ENCODE measurements around the gene TTC16. TPM values are rescaled to one million over a fixed set of nuclear protein-coding genes. Genes with fewer than 3 reads are reported as not detected.

The TTC16 gene
- total RNA-seq, 1 experiment from 2014 or later: not detected

- TF ChIP-seq, protein P1, sequence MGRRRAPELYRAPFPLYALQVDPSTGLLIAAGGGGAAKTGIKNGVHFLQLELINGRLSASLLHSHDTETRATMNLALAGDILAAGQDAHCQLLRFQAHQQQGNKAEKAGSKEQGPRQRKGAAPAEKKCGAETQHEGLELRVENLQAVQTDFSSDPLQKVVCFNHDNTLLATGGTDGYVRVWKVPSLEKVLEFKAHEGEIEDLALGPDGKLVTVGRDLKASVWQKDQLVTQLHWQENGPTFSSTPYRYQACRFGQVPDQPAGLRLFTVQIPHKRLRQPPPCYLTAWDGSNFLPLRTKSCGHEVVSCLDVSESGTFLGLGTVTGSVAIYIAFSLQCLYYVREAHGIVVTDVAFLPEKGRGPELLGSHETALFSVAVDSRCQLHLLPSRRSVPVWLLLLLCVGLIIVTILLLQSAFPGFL (CRISPR knock-in tag; IDR thresholded peaks at IDR 0.05; ENCODE audit: borderline replicate concordance): no peak
- no peak for DNase-seq (ENCODE audit: low spot score)
- peaks cover 4% of the 10 kb centered on the region for H3K27me3 Mint-ChIP-seq (ENCODE audit: low read depth)
- ChIA-PET POLR2A (interaction anchor here (0.5 kb wide), 1 partner anchor 130 kb away, joined by 3 read pairs; no protein-coding TSS in a partner anchor), CTCF (interaction anchor here (0.6 to 3.4 kb wide), 3 partner anchors 8 to 55 kb away, joined by 3 to 11 read pairs (median 4); partner anchors contain the start of gene TOR2A)
- H3K9me3 Mint-ChIP-seq: no peaks in the 10 kb centered on the region
- H3K36me3 Mint-ChIP-seq: no peaks in the 10 kb centered on the region
- no peak overlapping the region for H3K27ac Mint-ChIP-seq
- H3K4me1 Mint-ChIP-seq: 0 out of 2 replicates have a peak, but pooled peaks cover 3% of the 10 kb centered on the region
- ATAC-seq: no peak
- no peak overlapping the region for H3K4me3 Mint-ChIP-seq
These were observed 15.7 kb upstream of the TTC16 start for GRCh38 chr9:127700140-127700539.

- no peak for TF ChIP-seq ATF3 (CRISPR knock-in tag; conservative IDR thresholded peaks at IDR 0.05)
- ChIA-PET CTCF (interaction anchor here (0.5 to 3.4 kb wide), 3 partner anchors 34 to 216 kb away, joined by 3 to 11 read pairs (median 3); partner anchors contain the start of genes ST6GALNAC4 and TOR2A), POLR2A (no interaction called here)
- DNase-seq (ENCODE audit: low spot score): no peak
- no peak overlapping the region for H3K4me3 Mint-ChIP-seq
- no peak overlapping the region for H3K27ac Mint-ChIP-seq
- H3K9me3 Mint-ChIP-seq: no peaks in the 10 kb centered on the region
- peaks cover 4% of the 10 kb centered on the region for H3K27me3 Mint-ChIP-seq (ENCODE audit: low read depth)
- H3K36me3 Mint-ChIP-seq: no peaks in the 10 kb centered on the region
- no peak for ATAC-seq
- peaks cover 3% of the 10 kb centered on the region; the same call in 1 of the 2 replicates for H3K4me1 Mint-ChIP-seq
These were observed 15.2 kb upstream of the TTC16 start for GRCh38 chr9:127700594-127701255.

DNA sequence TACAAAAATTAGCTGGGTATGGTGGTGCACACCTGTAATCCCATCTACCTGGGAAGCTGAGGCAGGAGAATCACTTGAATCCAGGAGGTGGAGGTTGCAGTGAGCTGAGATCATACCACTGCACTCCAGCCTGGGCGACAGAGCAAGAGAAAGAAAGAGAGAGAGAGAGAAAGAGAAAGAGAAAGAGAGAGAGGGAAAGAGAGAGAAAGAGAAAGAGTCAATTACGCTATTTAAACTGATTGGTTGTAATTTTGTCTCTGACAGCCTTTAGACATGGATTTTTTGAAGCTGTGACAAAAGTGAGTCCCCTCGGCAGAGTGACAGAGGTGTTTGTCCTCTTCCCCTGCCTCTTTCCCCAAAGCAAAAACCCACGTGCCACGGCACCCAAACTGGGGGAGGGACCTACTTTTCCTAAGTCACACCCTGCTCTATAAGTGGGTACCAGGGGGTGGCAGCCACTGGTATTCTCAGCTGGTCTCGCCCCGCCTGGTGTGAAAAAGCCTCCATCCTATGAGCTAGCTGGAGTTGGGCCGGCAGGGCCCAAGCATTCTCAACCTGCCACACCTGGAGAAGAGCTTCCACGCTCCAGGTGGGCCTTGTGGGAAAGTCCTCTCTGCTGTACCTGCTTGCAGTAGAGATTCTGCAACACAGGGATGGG is 12.5 kb upstream of the TTC16 start:
- ATAC-seq (no peak), DNase-seq (ENCODE audit: low spot score) (no peak)
- no peak overlapping the region for H3K27ac Mint-ChIP-seq
- TF ChIP-seq, protein P2, sequence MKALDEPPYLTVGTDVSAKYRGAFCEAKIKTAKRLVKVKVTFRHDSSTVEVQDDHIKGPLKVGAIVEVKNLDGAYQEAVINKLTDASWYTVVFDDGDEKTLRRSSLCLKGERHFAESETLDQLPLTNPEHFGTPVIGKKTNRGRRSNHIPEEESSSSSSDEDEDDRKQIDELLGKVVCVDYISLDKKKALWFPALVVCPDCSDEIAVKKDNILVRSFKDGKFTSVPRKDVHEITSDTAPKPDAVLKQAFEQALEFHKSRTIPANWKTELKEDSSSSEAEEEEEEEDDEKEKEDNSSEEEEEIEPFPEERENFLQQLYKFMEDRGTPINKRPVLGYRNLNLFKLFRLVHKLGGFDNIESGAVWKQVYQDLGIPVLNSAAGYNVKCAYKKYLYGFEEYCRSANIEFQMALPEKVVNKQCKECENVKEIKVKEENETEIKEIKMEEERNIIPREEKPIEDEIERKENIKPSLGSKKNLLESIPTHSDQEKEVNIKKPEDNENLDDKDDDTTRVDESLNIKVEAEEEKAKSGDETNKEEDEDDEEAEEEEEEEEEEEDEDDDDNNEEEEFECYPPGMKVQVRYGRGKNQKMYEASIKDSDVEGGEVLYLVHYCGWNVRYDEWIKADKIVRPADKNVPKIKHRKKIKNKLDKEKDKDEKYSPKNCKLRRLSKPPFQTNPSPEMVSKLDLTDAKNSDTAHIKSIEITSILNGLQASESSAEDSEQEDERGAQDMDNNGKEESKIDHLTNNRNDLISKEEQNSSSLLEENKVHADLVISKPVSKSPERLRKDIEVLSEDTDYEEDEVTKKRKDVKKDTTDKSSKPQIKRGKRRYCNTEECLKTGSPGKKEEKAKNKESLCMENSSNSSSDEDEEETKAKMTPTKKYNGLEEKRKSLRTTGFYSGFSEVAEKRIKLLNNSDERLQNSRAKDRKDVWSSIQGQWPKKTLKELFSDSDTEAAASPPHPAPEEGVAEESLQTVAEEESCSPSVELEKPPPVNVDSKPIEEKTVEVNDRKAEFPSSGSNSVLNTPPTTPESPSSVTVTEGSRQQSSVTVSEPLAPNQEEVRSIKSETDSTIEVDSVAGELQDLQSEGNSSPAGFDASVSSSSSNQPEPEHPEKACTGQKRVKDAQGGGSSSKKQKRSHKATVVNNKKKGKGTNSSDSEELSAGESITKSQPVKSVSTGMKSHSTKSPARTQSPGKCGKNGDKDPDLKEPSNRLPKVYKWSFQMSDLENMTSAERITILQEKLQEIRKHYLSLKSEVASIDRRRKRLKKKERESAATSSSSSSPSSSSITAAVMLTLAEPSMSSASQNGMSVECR (CRISPR knock-in tag; IDR thresholded peaks at IDR 0.05; ENCODE audit: borderline replicate concordance): no peak
- TF ChIP-seq GABPB1 (CRISPR knock-in tag; IDR thresholded peaks at IDR 0.05) (no peak), OVOL2 (CRISPR knock-in tag; IDR thresholded peaks at IDR 0.05; ENCODE audit: borderline replicate concordance) (no peak), ATF2 (CRISPR knock-in tag; IDR thresholded peaks at IDR 0.05; ENCODE audit: borderline replicate concordance, low read depth) (no peak), TP53 (CRISPR knock-in tag; IDR thresholded peaks at IDR 0.05) (no peak), TEAD4 (CRISPR knock-in tag; IDR thresholded peaks at IDR 0.05) (no peak), ZNF232 (CRISPR knock-in tag; IDR thresholded peaks at IDR 0.05) (no peak)
- TF ChIP-seq, protein P3, sequence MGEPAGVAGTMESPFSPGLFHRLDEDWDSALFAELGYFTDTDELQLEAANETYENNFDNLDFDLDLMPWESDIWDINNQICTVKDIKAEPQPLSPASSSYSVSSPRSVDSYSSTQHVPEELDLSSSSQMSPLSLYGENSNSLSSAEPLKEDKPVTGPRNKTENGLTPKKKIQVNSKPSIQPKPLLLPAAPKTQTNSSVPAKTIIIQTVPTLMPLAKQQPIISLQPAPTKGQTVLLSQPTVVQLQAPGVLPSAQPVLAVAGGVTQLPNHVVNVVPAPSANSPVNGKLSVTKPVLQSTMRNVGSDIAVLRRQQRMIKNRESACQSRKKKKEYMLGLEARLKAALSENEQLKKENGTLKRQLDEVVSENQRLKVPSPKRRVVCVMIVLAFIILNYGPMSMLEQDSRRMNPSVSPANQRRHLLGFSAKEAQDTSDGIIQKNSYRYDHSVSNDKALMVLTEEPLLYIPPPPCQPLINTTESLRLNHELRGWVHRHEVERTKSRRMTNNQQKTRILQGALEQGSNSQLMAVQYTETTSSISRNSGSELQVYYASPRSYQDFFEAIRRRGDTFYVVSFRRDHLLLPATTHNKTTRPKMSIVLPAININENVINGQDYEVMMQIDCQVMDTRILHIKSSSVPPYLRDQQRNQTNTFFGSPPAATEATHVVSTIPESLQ (CRISPR knock-in tag; IDR thresholded peaks at IDR 0.05): no peak
- ChIA-PET CTCF (interaction anchor here (0.6 to 5.8 kb wide), 8 partner anchors 11 to 218 kb away, joined by 3 to 56 read pairs (median 4); partner anchors contain the start of gene TOR2A), POLR2A (interaction anchor here (1.0 kb wide), 1 partner anchor 124 kb away, joined by 3 read pairs; no protein-coding TSS in a partner anchor)
- H3K27me3 Mint-ChIP-seq (ENCODE audit: low read depth): peaks cover 4% of the 10 kb centered on the region; the same call in 1 of the 2 replicates
- H3K9me3 Mint-ChIP-seq: peaks cover under 1% of the 10 kb centered on the region
- peaks cover 13% of the 10 kb centered on the region for H3K4me1 Mint-ChIP-seq
- H3K4me3 Mint-ChIP-seq: no peak overlapping the region
- no peaks in the 10 kb centered on the region for H3K36me3 Mint-ChIP-seq
